ENCODE measurements around the gene DRC7.

GRCh38 chr16:57672824-57673223, 21.8 kb upstream of the DRC7 start:
- TF ChIP-seq CTCF (IDR thresholded peaks at IDR 0.05; ENCODE audit: poor library complexity, severe bottlenecking) (no peak), EP300 (conservative IDR thresholded peaks at IDR 0.05; ENCODE audit: poor library complexity, severe bottlenecking) (no peak), EZH2 (IDR thresholded peaks at IDR 0.05; ENCODE audit: borderline replicate concordance, insufficient read depth, low read length, poor library complexity, severe bottlenecking) (no peak), TAF1 (IDR thresholded peaks at IDR 0.05; ENCODE audit: low read depth) (no peak), RAD21 (conservative IDR thresholded peaks at IDR 0.05) (no peak), MXI1 (conservative IDR thresholded peaks at IDR 0.05; ENCODE audit: poor library complexity, severe bottlenecking) (no peak), REST (IDR thresholded peaks at IDR 0.05; ENCODE audit: borderline replicate concordance) (no peak)

Measured in neural cell (in vitro differentiated cells).